Endothelial cell of umbilical vein (primary cell): ENCODE data around the gene MACROH2A2. TPM values are rescaled to one million over a fixed set of nuclear protein-coding genes. Genes with fewer than 3 reads are reported as not detected.

Experiments
- BruUV-seq: library from RNA; stranded (reverse); fragments of 400-500 nt; replicated peaks from 2 replicates; lab custom pipeline; 2021; lab: Mats Ljungman, UMichigan
- CTCF ChIA-PET: fragments of 300-600, 350-600 bp; sonication (Branson Sonifier 250); formaldehyde crosslinking; loops from one replicate; lab custom pipeline; 2021; ENCODE audit warnings: antibody characterized with exemption, inconsistent platforms; lab: Charles Lee
- POLR2A ChIA-PET: fragments of 300-600, 350-600 bp; sonication (Branson Sonifier 250); formaldehyde crosslinking; loops from one replicate; lab custom pipeline; 2021; ENCODE audit warnings: antibody characterized with exemption, inconsistent platforms; lab: Charles Lee
- DNase-seq: peaks from one replicate; pipeline ENCODE4 v3.0.0-alpha.2; 2011; ENCODE audit warnings: low read depth, low spot score
- FAIRE-seq: peaks from 2 replicates; lab custom pipeline; 2011; peaks lifted over from hg19 to GRCh38; lab: Jason Lieb, UNC
- H2AFZ ChIP-seq: 2 replicates; pipeline ENCODE4 v1.6.0; 2012; ENCODE audit warnings: low read depth, low read length, control low read depth, inconsistent platforms
- H3K27ac ChIP-seq: 2 replicates; pipeline ENCODE4 v1.5.1; 2011; ENCODE audit warnings: low read depth, mild to moderate bottlenecking, control low read depth, low read length, moderate library complexity; ENCODE audit not compliant: insufficient read depth
- H3K27me3 ChIP-seq, 2 experiments: 2 replicates each; pipeline versions ENCODE4 v1.6.0 to v1.6.1; 2011; ENCODE audit warnings: low read length in 2 of 2, mixed read lengths in 1 of 2; ENCODE audit not compliant: control insufficient read depth in 2 of 2, insufficient read depth in 2 of 2
- H3K36me3 ChIP-seq, 2 experiments: 2 replicates in 1 of 2; 3 replicates in 1 of 2; pipeline ENCODE4 v1.5.1; 2011; ENCODE audit warnings: low read length in 2 of 2, mild to moderate bottlenecking in 1 of 2, moderate library complexity in 1 of 2; ENCODE audit not compliant: control insufficient read depth in 2 of 2, insufficient read depth in 2 of 2; ENCODE audit errors: extremely low read depth in 1 of 2
- H3K4me1 ChIP-seq: 3 replicates; pipeline ENCODE4 v1.5.1; 2011; ENCODE audit warnings: mild to moderate bottlenecking, low read length; ENCODE audit not compliant: control insufficient read depth, insufficient read depth; ENCODE audit errors: extremely low read depth
- H3K4me2 ChIP-seq: 2 replicates; pipeline ENCODE4 v1.6.1; 2011; ENCODE audit warnings: low read length, control low read depth, mixed read lengths; ENCODE audit not compliant: insufficient read depth
- H3K4me3 ChIP-seq, 3 experiments: fragments of 200-600 bp in 1 of 3; sonication (generic), shearing (Covaris generic) in 1 of 3; replicated peaks in 1 of 3; 2 replicates each; pipeline ENCODE4 v1.5.1; 2011 to 2016; ENCODE audit warnings: control low read depth in 3 of 3, low read length in 3 of 3, mild to moderate bottlenecking in 2 of 3, inconsistent platforms in 1 of 3, low read depth in 1 of 3, moderate library complexity in 1 of 3; ENCODE audit not compliant: insufficient read depth in 1 of 3
- H3K79me2 ChIP-seq: 2 replicates; pipeline ENCODE4 v1.6.0; 2012; ENCODE audit warnings: low read length, inconsistent platforms; ENCODE audit not compliant: control insufficient read depth, insufficient read depth
- H3K9ac ChIP-seq: replicated peaks from 2 replicates; pipeline ENCODE3; 2011; ENCODE audit warnings: low read length, control low read depth; ENCODE audit not compliant: insufficient read depth; ENCODE audit errors: extremely low read depth
- H3K9me1 ChIP-seq: replicated peaks from 3 replicates; pipeline ENCODE4 v1.6.0; 2011; ENCODE audit warnings: mild to moderate bottlenecking, low read length; ENCODE audit not compliant: control insufficient read depth, insufficient read depth; ENCODE audit errors: extremely low read depth
- H3K9me3 ChIP-seq: replicated peaks from 2 replicates; pipeline ENCODE4 v1.5.1; 2012; ENCODE audit warnings: low read length, inconsistent platforms; ENCODE audit not compliant: control insufficient read depth, insufficient read depth
- H4K20me1 ChIP-seq: replicated peaks from 2 replicates; pipeline ENCODE3; 2011; ENCODE audit warnings: mild to moderate bottlenecking, low read length; ENCODE audit not compliant: control insufficient read depth, insufficient read depth; ENCODE audit errors: extremely low read depth
- CTCF ChIP-seq, 2 donors: IDR thresholded peaks; 1 replicate in 1 of 2; 2 replicates in 1 of 2; pipeline ENCODE4 v1.5.1; 2011; ENCODE audit warnings: low read length in 2 of 2, mild to moderate bottlenecking in 2 of 2, moderate library complexity in 2 of 2, control low read depth in 1 of 2, inconsistent platforms in 1 of 2, low read depth in 1 of 2; ENCODE audit not compliant: insufficient read depth in 1 of 2; ENCODE audit errors: extremely low read depth in 1 of 2
- FOS ChIP-seq: IDR thresholded peaks from 2 replicates; pipeline ENCODE4 v1.6.1; 2011; ENCODE audit warnings: mild to moderate bottlenecking, low read length, moderate library complexity, borderline replicate concordance; ENCODE audit not compliant: insufficient read depth
- GATA2 ChIP-seq: IDR thresholded peaks from 2 replicates; pipeline ENCODE4 v1.7.0; 2011; ENCODE audit warnings: low read depth, mild to moderate bottlenecking, moderate library complexity, mixed read lengths, low read length; ENCODE audit not compliant: insufficient read length, insufficient read depth
- MAX ChIP-seq: IDR thresholded peaks from 2 replicates; pipeline ENCODE4 v1.6.1; 2011; ENCODE audit not compliant: insufficient read depth, insufficient read length
- MYC ChIP-seq: IDR thresholded peaks from one replicate; pipeline ENCODE4 v1.6.1; 2011; ENCODE audit warnings: mild to moderate bottlenecking, low read depth, low read length
- POLR2A ChIP-seq: IDR thresholded peaks from 2 replicates; pipeline ENCODE4 v1.6.1; 2012; ENCODE audit warnings: low read depth, mild to moderate bottlenecking, control low read depth, low read length
- POLR2AphosphoS5 ChIP-seq: IDR thresholded peaks from 2 replicates; pipeline ENCODE4 v1.6.1; 2012; ENCODE audit warnings: low read depth, mild to moderate bottlenecking, control low read depth, low read length, moderate library complexity; ENCODE audit not compliant: insufficient read depth
- dilution Hi-C: fragments of 300-500 bp; cut with MboI; formaldehyde crosslinking; loops from one replicate; pipeline ENCODE4 v1.15.0; 2019; ENCODE audit warnings: low sequenced_read_pairs; ENCODE audit not compliant: extremely low pct_ligation_motif_present
- intact Hi-C: fragments of 100-400 bp; cut with micrococcal nuclease; formaldehyde crosslinking; loops from one replicate; pipeline ENCODE4 v1.10.0; 2022
- polyA plus RNA-seq, 4 experiments: library from polyadenylated mRNA; depleted of rRNA in 3 of 4; stranded (reverse) in 3 of 4; unstranded in 1 of 4; fragments of >200 nt; gene quantifications; 2 replicates each; pipeline versions ENCODE4 v1.2.1 to v1.2.3, GENCODE V29; 2011 to 2012; ENCODE audit warnings: missing spikeins in 1 of 4
- total RNA-seq: library from RNA; stranded (reverse); gene quantifications from 2 replicates; pipeline ENCODE4 v1.2.3, GENCODE V29; 2021

Gene MACROH2A2
- total and polyA plus RNA-seq, 2 donors (not counting 3 experiments of a cell fraction or from before 2014, with no cell fraction given): 0.08 TPM; not detected in 1

GRCh38 chr10:70132098-70133029 lies 79.7 kb downstream of the MACROH2A2 start, which contains the start of gene AIFM2:
Gene AIFM2 (minus strand): TSS chr10:70132825. CDS start chr10:70124084, 8,741 bp downstream.
- ChIA-PET CTCF (interaction anchor here (1.0 to 2.6 kb wide), 3 partner anchors 14 to 16 kb away, joined by 3 to 12 read pairs (median 9); partner anchors contain the start of gene TYSND1), POLR2A (interaction anchor here (1.2 kb wide), 1 partner anchor 14 kb away, joined by 3 read pairs; the partner anchor contains the start of gene TYSND1)
- DNase-seq: peak; percentile 38
- dilution Hi-C loops (no loop called here), intact Hi-C loops (loop anchor here (1.0 kb wide), 1 partner anchor 14 kb away; the partner anchor contains the start of gene TYSND1)
- Histone ChIP-seq H3K36me3 (no peaks in the 10 kb centered on the region), H3K9ac (peak within 1 kb of the TSS; percentile 80), H3K27me3 (no peaks in the 10 kb centered on the region), H3K27ac (peak within 1 kb of the TSS; percentile 60), H3K9me3 (no peaks in the 10 kb centered on the region), H3K4me2 (peak within 1 kb of the TSS; percentile 88), H2AFZ (peak within 1 kb of the TSS; percentile 94), H4K20me1 (no peaks in the 10 kb centered on the region), H3K79me2 (peaks cover 2% of the 10 kb centered on the region), H3K4me3 (peak within 1 kb of the TSS; percentile 58 to 77 (median 75)), H3K9me1 (no peaks in the 10 kb centered on the region), H3K4me1 (peaks cover 13% of the 10 kb centered on the region)
- TSS peak; percentile 33 for BruUV-seq
- TF ChIP-seq GATA2 (no peak), POLR2AphosphoS5 (peak; percentile 46), MYC (no peak), FOS (peak; percentile 42)
- peak; percentile 82 for FAIRE-seq

GRCh38 chr10:70135046-70135445 lies 82.4 kb downstream of the MACROH2A2 start:
- intact Hi-C loops (no loop called here), dilution Hi-C loops (no loop called here)
- FAIRE-seq (no peak), DNase-seq (no peak)
- Histone ChIP-seq H3K9me3 (no peaks in the 10 kb centered on the region), H4K20me1 (no peaks in the 10 kb centered on the region), H3K9ac (no peak overlapping the region), H3K9me1 (no peaks in the 10 kb centered on the region), H3K27me3 (no peaks in the 10 kb centered on the region), H3K4me1 (peaks cover 13% of the 10 kb centered on the region), H2AFZ (no peak overlapping the region), H3K4me2 (no peak overlapping the region), H3K36me3 (no peaks in the 10 kb centered on the region), H3K4me3 (no peak overlapping the region), H3K79me2 (peaks cover 2% of the 10 kb centered on the region), H3K27ac (no peak overlapping the region)
- ChIA-PET POLR2A (no interaction called here), CTCF (interaction anchor here (1.3 to 2.6 kb wide), 3 partner anchors 11 to 230 kb away, joined by 3 to 20 read pairs (median 12); partner anchors contain the start of gene TYSND1)
- no TSS peak for BruUV-seq
- TF ChIP-seq MYC (no peak), POLR2AphosphoS5 (no peak), POLR2A (no peak), CTCF (IDR thresholded peaks at IDR 0.05; ENCODE audit: extremely low read depth in 1 of 2, insufficient read depth in 1 of 2, low read depth in 1 of 2, low read length in 2 of 2) (no peak), MAX (no peak)
